GM23338 (cell line): ENCODE results near the gene CTNNA3. TPM values are rescaled to one million over a fixed set of nuclear protein-coding genes. Genes with fewer than 3 reads are reported as not detected.

Experiments
- ATAC-seq: fragments of 200-7000 bp; cut with Tn5 transposase; 3 replicates; pipeline ENCODE4 v1.9.1; 2020
- DNase-seq: peaks from one replicate; pipeline ENCODE4 v3.0.0-alpha.2; 2015; ENCODE audit warnings: low spot score
- H2AFZ ChIP-seq: fragments of 200-600 bp; sonication (generic); 2 replicates; pipeline ENCODE4 v1.8.0; 2016; ENCODE audit warnings: antibody characterized with exemption, mild to moderate bottlenecking, moderate library complexity
- H3F3A ChIP-seq: fragments of 200-600 bp; sonication (generic); replicated peaks from 2 replicates; pipeline ENCODE4 v1.8.0; 2017; ENCODE audit warnings: antibody characterized with exemption, mixed run types, low read depth
- H3K27ac ChIP-seq: fragments of 200-600 bp; sonication (generic); 2 replicates; pipeline ENCODE4 v1.6.1; 2016; ENCODE audit warnings: low read depth
- H3K27me3 ChIP-seq: fragments of 200-600 bp; sonication (generic); 2 replicates; pipeline ENCODE4 v1.8.0; 2016; ENCODE audit warnings: mild to moderate bottlenecking, mixed run types, moderate library complexity; ENCODE audit not compliant: insufficient read depth
- H3K36me3 ChIP-seq: fragments of 200-600 bp; sonication (generic); 2 replicates; pipeline ENCODE4 v1.8.0; 2016; ENCODE audit warnings: mild to moderate bottlenecking; ENCODE audit not compliant: insufficient read depth
- H3K4me1 ChIP-seq: fragments of 200-600 bp; sonication (generic); 2 replicates; pipeline ENCODE4 v1.8.0; 2016; ENCODE audit warnings: mild to moderate bottlenecking, moderate library complexity; ENCODE audit not compliant: insufficient read depth
- H3K4me2 ChIP-seq: fragments of 200-600 bp; sonication (generic); 2 replicates; pipeline ENCODE4 v1.7.1; 2017; ENCODE audit warnings: mixed run types
- H3K4me3 ChIP-seq: fragments of 200-600 bp; sonication (generic); 2 replicates; pipeline ENCODE4 v1.6.1; 2016; ENCODE audit warnings: mixed run types
- H3K79me2 ChIP-seq: fragments of 200-600 bp; sonication (generic); replicated peaks from 2 replicates; pipeline ENCODE4 v1.8.0; 2017; ENCODE audit warnings: mild to moderate bottlenecking; ENCODE audit not compliant: insufficient read depth
- H3K9me2 ChIP-seq: fragments of 200-600 bp; sonication (generic); 2 replicates; pipeline ENCODE4 v1.8.0; 2017; ENCODE audit not compliant: insufficient read depth
- H4K20me1 ChIP-seq: fragments of 200-600 bp; sonication (generic); replicated peaks from 2 replicates; pipeline ENCODE4 v1.8.0; 2017; ENCODE audit warnings: mild to moderate bottlenecking; ENCODE audit not compliant: insufficient read depth
- H3K27ac Mint-ChIP-seq: 2 replicates; pipeline ENCODE4 v1.8.0; 2020; ENCODE audit warnings: inconsistent platforms, mild to moderate bottlenecking, moderate library complexity, mixed read lengths
- H3K27me3 Mint-ChIP-seq: 3 replicates; pipeline ENCODE4 v1.8.0; 2022; ENCODE audit warnings: low read depth, mild to moderate bottlenecking, moderate library complexity, mixed read lengths, inconsistent platforms; ENCODE audit not compliant: insufficient read depth, poor library complexity
- H3K36me3 Mint-ChIP-seq: 3 replicates; pipeline ENCODE4 v1.8.0; 2021; ENCODE audit warnings: low read depth, mild to moderate bottlenecking, inconsistent platforms, moderate library complexity, mixed read lengths
- H3K4me1 Mint-ChIP-seq: 3 replicates; pipeline ENCODE4 v1.8.0; 2020; ENCODE audit warnings: mild to moderate bottlenecking, inconsistent platforms, mixed read lengths
- H3K4me3 Mint-ChIP-seq: 3 replicates; pipeline ENCODE4 v1.8.0; 2021; ENCODE audit warnings: moderate library complexity, mild to moderate bottlenecking, inconsistent platforms, mixed read lengths
- H3K9me3 Mint-ChIP-seq: 3 replicates; pipeline ENCODE4 v1.8.0; 2020; ENCODE audit warnings: moderate library complexity, mild to moderate bottlenecking, inconsistent platforms, mixed read lengths
- CTCF ChIP-seq, 2 experiments: fragments of 200-600 bp in 1 of 2; sonication (generic) in 1 of 2; conservative IDR thresholded peaks; 2 replicates each; pipeline versions ENCODE4 v1.5.1 to v1.6.1; 2016 to 2017; ENCODE audit warnings: antibody characterized with exemption in 2 of 2, low read depth in 2 of 2, mild to moderate bottlenecking in 2 of 2, moderate library complexity in 1 of 2
- EZH2phosphoT487 ChIP-seq: fragments of 200-600 bp; sonication (generic); IDR thresholded peaks from one replicate; pipeline ENCODE4 v1.8.1; 2018; ENCODE audit warnings: antibody characterized with exemption; ENCODE audit not compliant: unreplicated experiment
- POLR2AphosphoS5 ChIP-seq: IDR thresholded peaks from 2 replicates; pipeline ENCODE4 v1.6.1; 2016; ENCODE audit warnings: antibody characterized with exemption, low read depth
- REST ChIP-seq: IDR thresholded peaks from one replicate; pipeline ENCODE4 v1.6.1; 2018; ENCODE audit warnings: antibody characterized with exemption; ENCODE audit not compliant: unreplicated experiment
- ZNF114 ChIP-seq: fragments of 250-450 bp; sonication (Bioruptor Pico); IDR thresholded peaks from 2 replicates; pipeline ENCODE4 v1.5.0; 2020; ENCODE audit warnings: mild to moderate bottlenecking, moderate library complexity
- polyA plus RNA-seq: library from polyadenylated mRNA; unstranded; fragments of >200 nt; fragmentation: Nextera tagmentation; extraction: Ambion mirVana; gene quantifications from 2 replicates; pipeline ENCODE4 v1.2.1, GENCODE V29; 2016
- total RNA-seq: library from RNA; depleted of rRNA; stranded (reverse); fragments of >200 nt; shearing (Covaris generic); gene quantifications from 2 replicates; pipeline ENCODE4 v1.2.3, GENCODE V29; 2014

Gene CTNNA3
- total and polyA plus RNA-seq, 2 experiments from 2014 or later: 0.71 to 3.3 TPM

GRCh38 chr10:67657775-67658174 lies 38.2 kb downstream of the CTNNA3 start:
- no peaks in the 10 kb centered on the region for H3K79me2 ChIP-seq
- no peaks in the 10 kb centered on the region for H4K20me1 ChIP-seq
- no peak overlapping the region for H3K27ac ChIP-seq
- no peaks in the 10 kb centered on the region for H3F3A ChIP-seq
- Mint-ChIP-seq H3K9me3 (no peaks in the 10 kb centered on the region), H3K27me3 (peaks cover 4% of the 10 kb centered on the region), H3K4me3 (no peak overlapping the region), H3K27ac (no peak overlapping the region), H3K36me3 (no peaks in the 10 kb centered on the region), H3K4me1 (peaks cover 7% of the 10 kb centered on the region)
- peaks cover 7% of the 10 kb centered on the region for H3K4me1 ChIP-seq
- peak; percentile 88 for ATAC-seq
- no peaks in the 10 kb centered on the region for H3K9me2 ChIP-seq
- no peak overlapping the region for H3K4me3 ChIP-seq
- no peak overlapping the region for H2AFZ ChIP-seq
- TF ChIP-seq POLR2AphosphoS5 (no peak), ZNF114 (CRISPR knock-in tag) (no peak), CTCF (conservative IDR thresholded peaks at IDR 0.05; ENCODE audit: low read depth in 2 of 2) (peak; percentile 44 to 54)
- peak; percentile 55 for DNase-seq
- no peaks in the 10 kb centered on the region for H3K36me3 ChIP-seq
- H3K27me3 ChIP-seq: no peaks in the 10 kb centered on the region
- H3K4me2 ChIP-seq: peak overlapping the region; percentile 5; the same call in 1 of the 2 replicates

GRCh38 chr10:67650558-67650957 lies 45.4 kb downstream of the CTNNA3 start:
- H3K27ac ChIP-seq: no peak overlapping the region

More at GRCh38 chr10:67650558-67650957, 45.4 kb downstream of the CTNNA3 start:
- Histone ChIP-seq H4K20me1 (no peaks in the 10 kb centered on the region), H3F3A (no peaks in the 10 kb centered on the region), H3K27me3 (no peaks in the 10 kb centered on the region), H3K9me2 (no peaks in the 10 kb centered on the region), H3K4me1 (no peaks in the 10 kb centered on the region), H3K79me2 (no peaks in the 10 kb centered on the region), H2AFZ (no peak overlapping the region), H3K4me3 (no peak overlapping the region), H3K36me3 (no peaks in the 10 kb centered on the region), H3K4me2 (no peak overlapping the region)
- ATAC-seq (no peak), DNase-seq (no peak)
- TF ChIP-seq REST: no peak
- no peak for TF ChIP-seq EZH2phosphoT487
- Mint-ChIP-seq H3K36me3 (no peaks in the 10 kb centered on the region), H3K27me3 (peaks cover 2% of the 10 kb centered on the region), H3K27ac (no peak overlapping the region), H3K9me3 (no peaks in the 10 kb centered on the region), H3K4me3 (no peak overlapping the region), H3K4me1 (no peaks in the 10 kb centered on the region)
